ENCODE data around the gene TSPEAR. TPM values are rescaled to one million over a fixed set of nuclear protein-coding genes. Genes with fewer than 3 reads are reported as not detected.

TSPEAR gene
- polyA plus RNA-seq, 5 donors: 2.0 to 4.4 (median 3.0) TPM

- DNase-seq: no peak
These were observed 180.3 kb downstream of the TSPEAR start for GRCh38 chr21:44530903-44531605.

DNA sequence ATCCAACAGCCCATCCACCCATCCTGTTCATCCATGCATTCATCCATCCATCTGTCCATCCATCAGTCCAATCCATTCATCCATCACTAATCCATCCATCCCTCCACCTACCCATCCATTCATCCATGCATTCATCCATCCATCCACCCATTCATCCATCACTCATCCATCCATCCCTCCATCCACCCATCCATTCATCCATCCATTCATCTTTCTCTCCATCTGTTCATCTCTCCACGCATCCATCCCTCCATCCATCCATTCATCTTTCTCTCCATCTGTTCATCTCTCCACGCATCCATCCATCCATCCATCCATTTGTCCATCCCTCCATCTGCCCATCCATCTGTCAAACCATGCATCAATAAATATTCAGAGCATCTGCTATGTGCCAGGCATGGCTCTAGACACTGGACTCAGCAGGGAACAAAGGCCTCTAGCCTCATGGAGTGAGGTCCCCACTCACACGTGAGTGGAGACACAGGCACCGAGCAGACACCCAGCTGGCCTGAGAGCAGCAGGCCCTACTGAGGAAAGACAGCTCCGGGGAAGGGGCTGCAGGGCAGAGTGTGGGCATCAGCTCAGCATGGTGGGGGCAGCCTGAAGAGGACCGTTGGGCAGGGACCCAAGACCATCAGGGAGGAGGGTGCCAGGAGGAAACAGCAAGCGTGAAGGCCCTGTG lies 181.0 kb downstream of the TSPEAR start:
- no peak for DNase-seq

DNA sequence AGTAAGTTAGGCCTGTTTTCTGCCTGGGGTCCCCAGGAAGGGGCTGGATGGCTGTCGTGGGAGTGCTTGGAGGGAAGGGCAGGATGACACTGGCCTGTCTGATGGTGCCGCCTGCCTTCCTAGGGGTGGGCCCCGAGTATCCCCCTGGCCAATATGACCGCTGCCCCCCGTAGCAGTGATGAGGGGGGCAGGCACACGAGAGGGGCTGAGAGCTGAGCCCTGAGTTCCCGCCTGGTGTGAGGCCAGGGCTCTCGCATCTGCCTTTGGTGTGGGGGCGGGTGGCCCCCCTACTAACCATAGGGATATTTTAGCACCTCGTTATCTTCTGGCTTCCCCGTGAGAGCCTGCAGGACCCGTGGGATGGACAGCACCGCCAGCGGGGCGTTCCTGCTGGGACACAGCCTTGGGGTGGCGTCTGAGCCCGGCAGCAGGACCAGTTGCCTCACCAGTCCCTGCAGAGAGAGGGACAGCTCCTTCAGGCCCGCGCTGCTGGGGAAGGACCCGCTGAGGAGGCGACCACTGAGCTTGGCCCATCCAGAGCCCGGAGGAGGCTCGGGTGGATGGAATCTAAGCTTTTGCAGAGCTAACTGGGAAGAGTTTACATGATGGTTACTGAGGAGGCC lies 181.8 kb downstream of the TSPEAR start:
- no peak for DNase-seq

DNA sequence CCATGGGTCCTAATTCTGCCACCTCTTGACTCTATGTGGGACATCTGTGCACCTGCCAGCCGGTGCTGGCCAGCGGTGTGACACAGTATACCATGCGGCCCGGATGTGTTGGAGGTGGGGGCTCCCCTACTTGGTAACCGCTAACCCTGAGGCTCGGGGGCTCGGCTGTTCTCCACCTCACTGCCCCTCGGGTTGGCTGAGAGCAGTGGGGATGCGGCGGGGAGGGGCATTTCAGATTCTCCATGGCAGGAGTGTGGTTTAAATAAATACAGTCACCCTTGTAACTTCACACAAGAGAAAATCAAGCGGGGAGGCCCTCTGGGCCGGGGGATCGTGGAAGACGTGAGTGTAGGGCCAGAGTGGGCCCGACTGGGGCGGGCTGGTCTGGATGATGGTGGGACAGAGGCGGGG lies 182.4 kb downstream of the TSPEAR start:
- no peak for DNase-seq

- no peak for DNase-seq
These were observed 182.8 kb downstream of the TSPEAR start for GRCh38 chr21:44528634-44528995.

- DNase-seq: no peak
These were observed 183.3 kb downstream of the TSPEAR start for GRCh38 chr21:44527983-44528633.

DNA sequence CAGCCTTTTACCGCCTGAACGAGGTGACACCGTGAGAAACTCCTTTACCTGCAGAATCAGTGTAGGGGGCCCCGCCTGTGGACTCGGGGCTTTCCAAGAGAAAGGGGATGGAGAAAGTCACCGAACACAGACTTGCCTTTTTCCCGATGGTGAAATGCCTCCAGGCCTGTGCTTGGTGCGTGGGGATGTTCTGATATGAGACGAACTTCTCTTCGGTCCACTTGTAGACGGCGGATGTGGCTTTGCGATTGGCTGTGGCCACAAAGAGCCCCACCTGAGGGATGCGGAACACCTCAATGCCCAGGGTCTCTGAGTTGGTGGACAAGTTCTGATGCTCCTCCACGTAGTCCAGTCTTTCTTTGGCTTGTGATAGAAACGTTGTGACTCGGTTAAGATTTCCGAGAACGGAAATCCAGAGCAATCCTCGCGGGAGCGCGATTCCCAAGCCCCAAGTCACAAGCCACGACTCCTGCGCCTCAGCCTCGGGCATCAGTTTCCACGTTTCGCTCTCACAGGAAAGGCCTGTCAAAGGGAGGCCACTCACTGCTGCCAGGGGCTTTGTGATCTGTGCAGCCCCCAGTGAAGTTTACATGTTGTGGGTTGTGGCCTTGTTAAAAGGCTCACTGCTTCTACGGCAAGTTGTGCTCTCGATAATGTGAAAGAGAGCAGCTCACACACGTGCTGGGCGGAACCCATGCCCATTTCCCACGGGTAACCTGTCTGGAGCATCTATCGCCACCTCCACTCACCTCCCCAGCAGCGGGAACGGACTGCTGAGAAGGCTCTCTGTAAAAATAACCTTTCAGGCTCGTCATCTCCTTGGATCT lies 184.0 kb downstream of the TSPEAR start:
- no peak for DNase-seq

GRCh38 chr21:44526096-44526997 lies 185.0 kb downstream of the TSPEAR start:
- no peak for DNase-seq

GRCh38 chr21:44525391-44526095 lies 185.8 kb downstream of the TSPEAR start:
- no peak for DNase-seq

DNA sequence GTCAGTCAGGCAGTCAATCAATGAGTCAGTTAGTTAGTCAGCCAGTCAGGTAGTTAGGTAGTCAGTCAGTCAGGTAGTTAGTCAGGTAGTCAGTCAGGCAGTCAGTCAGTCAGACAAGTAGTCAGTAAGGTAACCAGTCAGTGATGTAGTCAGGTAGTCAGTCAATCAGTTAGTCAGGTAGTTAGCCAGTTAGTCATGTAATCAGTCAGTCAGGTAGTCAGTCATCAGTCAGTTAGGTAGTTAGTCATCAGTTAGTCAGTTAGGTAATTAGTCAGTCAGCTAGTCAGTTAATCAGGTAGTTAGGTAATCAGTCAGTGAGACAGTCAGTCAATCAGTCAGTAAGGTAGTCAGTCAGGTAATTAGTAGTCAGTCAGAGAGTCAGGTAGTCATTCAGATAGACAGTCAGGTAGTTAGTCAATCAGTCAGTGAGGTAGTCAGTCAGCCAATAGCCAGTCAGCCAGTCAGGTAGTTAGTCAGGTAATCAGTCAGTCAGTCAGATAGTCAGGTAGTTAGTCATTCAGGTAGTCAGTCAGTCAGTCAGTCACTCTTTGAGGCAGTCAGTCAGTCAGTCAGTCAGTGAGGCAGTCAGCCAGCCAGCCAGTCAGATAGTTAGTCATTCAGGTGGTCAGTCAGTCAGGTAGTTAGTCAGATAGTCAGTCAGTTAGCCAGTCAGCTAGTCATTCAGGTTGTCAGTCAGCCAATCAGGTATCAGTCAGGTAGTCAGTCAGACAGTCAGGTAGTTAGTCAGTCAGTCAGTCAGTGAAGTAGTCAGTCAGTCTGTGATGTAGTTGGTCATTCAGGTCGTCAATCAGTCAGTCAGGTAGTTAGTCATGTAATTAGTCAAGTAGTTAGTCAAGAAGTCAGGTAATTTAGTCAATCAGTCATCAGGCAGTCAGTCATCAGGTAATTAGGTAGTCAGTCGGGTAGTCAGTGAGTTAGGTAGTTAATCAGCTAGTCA lies 186.7 kb downstream of the TSPEAR start:
- DNase-seq: no peak

DNA sequence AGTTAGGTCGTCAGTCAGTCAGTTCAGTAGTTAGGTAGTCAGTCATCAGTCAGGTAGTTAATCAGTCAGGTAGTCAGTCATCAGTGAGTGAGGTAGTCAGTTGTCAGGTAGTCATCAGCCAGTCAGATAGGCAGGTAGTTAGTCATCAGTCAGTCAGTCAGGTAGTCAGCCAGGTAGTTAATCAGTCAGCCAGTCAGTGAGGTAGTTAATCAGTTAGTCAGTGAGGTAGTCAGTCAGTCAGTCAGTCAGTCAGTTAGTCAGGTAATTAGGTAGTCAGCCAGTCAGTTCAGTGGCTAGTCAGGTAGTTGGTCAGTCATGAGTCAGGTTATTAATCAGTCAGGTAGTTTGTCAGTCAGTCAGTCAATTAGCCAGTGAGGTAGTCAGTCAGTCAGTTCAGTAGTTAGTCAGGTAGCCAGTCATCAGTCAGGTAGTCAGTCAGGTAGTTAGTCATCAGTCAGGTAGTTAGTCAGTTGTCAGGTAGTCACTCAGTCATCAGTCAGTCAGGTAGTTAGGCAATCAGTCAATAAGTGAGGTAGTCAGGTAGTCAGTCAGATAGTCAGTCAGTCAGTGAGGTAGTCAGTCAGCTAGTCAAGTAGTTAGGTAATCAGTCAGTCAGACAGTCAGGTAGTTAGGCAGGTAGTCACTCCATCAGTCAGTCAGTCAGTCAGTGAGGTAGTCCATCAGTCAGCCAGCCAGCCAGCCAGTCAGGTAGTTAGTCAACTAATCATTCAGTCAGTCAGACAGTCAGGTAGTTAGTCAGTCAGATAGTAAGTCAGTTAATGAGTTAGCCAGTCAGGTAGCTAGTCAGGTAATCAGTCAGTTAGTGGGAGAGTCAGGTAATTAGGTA lies 187.6 kb downstream of the TSPEAR start:
- DNase-seq: no peak

DNA sequence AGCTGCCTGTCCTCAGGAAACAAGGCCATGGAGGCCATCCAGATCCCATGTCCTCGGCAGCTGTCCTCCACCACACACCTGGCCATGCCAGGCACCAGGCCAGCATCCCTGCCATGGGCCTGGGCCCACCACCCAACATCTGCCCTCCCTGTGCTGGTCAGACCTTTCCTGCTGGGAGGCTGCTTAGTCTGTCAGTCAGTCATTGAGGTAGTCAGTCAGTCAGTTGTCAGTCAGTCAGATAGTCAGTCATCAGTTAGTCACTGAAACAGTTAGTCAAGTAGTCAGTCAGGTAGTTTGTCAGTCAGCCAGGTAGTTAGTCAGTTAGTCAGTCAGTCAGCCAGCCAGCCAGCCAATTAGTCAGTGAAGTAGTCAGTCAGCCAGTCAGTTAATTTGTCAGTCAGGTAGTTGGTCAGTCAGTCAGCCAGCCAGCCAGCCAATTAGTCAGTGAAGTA lies 188.6 kb downstream of the TSPEAR start:
- no peak for DNase-seq

DNA sequence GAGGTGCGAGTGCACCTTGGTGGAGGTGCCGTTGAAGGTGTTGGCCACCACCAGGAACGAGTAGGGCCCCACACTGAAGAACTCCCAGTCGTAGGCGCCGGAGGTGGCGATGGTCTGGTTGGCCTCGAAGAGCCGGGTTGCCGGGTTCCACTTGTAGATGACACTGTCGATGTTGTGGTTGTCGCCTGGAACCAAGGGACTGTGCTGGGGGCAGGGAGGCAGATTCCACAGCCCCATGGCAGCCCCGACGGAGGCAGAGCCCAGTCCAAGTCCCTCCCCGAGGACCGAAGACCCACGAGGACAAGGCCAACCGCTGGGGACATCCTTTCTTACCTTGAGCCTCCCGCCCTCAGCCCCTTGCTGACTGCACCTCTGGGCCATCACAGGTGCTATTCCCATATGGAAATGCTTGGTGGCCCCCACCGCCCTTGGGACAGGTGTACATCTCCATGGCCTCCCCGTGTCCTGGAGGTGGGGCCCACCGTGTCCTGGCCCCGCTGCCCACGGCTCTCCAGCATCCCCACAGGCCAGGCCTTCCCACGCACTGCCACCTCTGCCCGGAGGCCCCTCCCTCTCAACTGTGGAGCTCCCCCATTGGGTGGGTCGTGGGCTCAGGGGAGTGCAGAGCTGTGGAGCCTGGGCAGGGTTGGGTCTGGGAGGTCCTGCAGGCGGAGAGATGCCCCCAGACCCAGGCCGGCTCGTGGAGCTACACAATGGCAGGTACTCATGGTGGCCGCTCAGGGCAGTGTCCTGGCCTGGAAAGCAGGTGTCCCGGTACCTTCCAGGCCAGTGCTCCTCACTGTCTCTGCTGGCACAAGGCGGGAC lies 189.2 kb downstream of the TSPEAR start:
- no peak for DNase-seq

- no peak for DNase-seq
These were observed 190.0 kb downstream of the TSPEAR start for GRCh38 chr21:44521301-44521927.

GRCh38 chr21:44520326-44521300 lies 190.8 kb downstream of the TSPEAR start:
- no peak for DNase-seq

All from right lung (tissue), 5 donors.